Uterus (tissue), 4 donors: ENCODE measurements around the gene ANO4. TPM values are rescaled to one million over a fixed set of nuclear protein-coding genes. Genes with fewer than 3 reads are reported as not detected.

Source experiments
- DNase-seq, 2 donors: peaks; one replicate each; pipeline ENCODE4 v3.0.0-alpha.2; 2019 to 2020
- H3K27ac ChIP-seq, 2 donors: fragments of 200-600 bp; sonication (generic); 1 replicate in 1 of 2; 2 replicates in 1 of 2; pipeline ENCODE4 v1.5.1; 2016 to 2018
- H3K27me3 ChIP-seq, 2 donors: fragments of 200-600 bp; sonication (generic); one replicate each; pipeline ENCODE4 v1.5.1; 2018 to 2019; ENCODE audit warnings: control low read depth in 1 of 2
- H3K36me3 ChIP-seq, 2 donors: fragments of 200-600 bp; sonication (generic); one replicate each; pipeline ENCODE4 v1.5.1; 2019; ENCODE audit warnings: control low read depth in 1 of 2
- H3K4me1 ChIP-seq, 2 donors: fragments of 200-600 bp; sonication (generic); one replicate each; pipeline ENCODE4 v1.5.1; 2018 to 2019; ENCODE audit warnings: control low read depth in 1 of 2
- H3K4me3 ChIP-seq, 2 donors: fragments of 200-600 bp; sonication (generic); 1 replicate in 1 of 2; 2 replicates in 1 of 2; pipeline ENCODE4 v1.5.1; 2018 to 2019; ENCODE audit warnings: mild to moderate bottlenecking in 1 of 2
- H3K9me3 ChIP-seq, 2 donors: fragments of 200-600 bp; sonication (generic); one replicate each; pipeline ENCODE4 v1.5.1; 2019; ENCODE audit warnings: control low read depth in 1 of 2
- POLR2A ChIP-seq, 2 donors: fragments of 450-650 bp; IDR thresholded peaks; one replicate each; pipeline ENCODE4 v1.6.1; 2016; ENCODE audit warnings: antibody characterized with exemption in 2 of 2, mild to moderate bottlenecking in 1 of 2, moderate library complexity in 1 of 2
- intact Hi-C: fragments of 100-400 bp; cut with DNase I; formaldehyde crosslinking; loops from one replicate; pipeline ENCODE4 v1.15.1; 2023; ENCODE audit warnings: low total_unique reads
- total RNA-seq, 4 donors: library from RNA; depleted of rRNA in 3 of 4; stranded (reverse); fragments of >200 nt in 3 of 4; gene quantifications; one replicate each; pipeline versions ENCODE4 v1.1.0 to v1.2.4, GENCODE V29; 2014 to 2023
- TF ChIP-seq, protein P1 (sequence below), 4 experiments: fragments of 200-600 bp in 2 of 4; fragments of 450-650 bp in 2 of 4; sonication (generic) in 2 of 4; IDR thresholded peaks; one replicate each; pipeline ENCODE4 v1.5.1; 2016 to 2019; ENCODE audit warnings: antibody characterized with exemption in 4 of 4, mild to moderate bottlenecking in 2 of 4, moderate library complexity in 1 of 4
- donor health status: DM: yes; HTN: yes; CAD: no.

The ANO4 gene
- total RNA-seq, 4 donors from 2014 or later = under 0.01 to 18.5 (median 1.4) TPM; not detected in 1

- no peak for DNase-seq
- TF ChIP-seq POLR2A (IDR thresholded peaks at IDR 0.05) = no peak
- TF ChIP-seq, protein P1, sequence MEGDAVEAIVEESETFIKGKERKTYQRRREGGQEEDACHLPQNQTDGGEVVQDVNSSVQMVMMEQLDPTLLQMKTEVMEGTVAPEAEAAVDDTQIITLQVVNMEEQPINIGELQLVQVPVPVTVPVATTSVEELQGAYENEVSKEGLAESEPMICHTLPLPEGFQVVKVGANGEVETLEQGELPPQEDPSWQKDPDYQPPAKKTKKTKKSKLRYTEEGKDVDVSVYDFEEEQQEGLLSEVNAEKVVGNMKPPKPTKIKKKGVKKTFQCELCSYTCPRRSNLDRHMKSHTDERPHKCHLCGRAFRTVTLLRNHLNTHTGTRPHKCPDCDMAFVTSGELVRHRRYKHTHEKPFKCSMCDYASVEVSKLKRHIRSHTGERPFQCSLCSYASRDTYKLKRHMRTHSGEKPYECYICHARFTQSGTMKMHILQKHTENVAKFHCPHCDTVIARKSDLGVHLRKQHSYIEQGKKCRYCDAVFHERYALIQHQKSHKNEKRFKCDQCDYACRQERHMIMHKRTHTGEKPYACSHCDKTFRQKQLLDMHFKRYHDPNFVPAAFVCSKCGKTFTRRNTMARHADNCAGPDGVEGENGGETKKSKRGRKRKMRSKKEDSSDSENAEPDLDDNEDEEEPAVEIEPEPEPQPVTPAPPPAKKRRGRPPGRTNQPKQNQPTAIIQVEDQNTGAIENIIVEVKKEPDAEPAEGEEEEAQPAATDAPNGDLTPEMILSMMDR (IDR thresholded peaks at IDR 0.05) = no peak
- H3K9me3 ChIP-seq = no peaks in the 10 kb centered on the region
- no peaks in the 10 kb centered on the region for H3K4me1 ChIP-seq
- H3K27ac ChIP-seq = no peak overlapping the region
- H3K36me3 ChIP-seq = no peaks in the 10 kb centered on the region
- no peaks in the 10 kb centered on the region for H3K27me3 ChIP-seq
- H3K4me3 ChIP-seq = no peak overlapping the region
- intact Hi-C loops = no loop called here
These were observed 47.6 kb downstream of the ANO4 start for GRCh38 chr12:100842156-100842555.

GRCh38 chr12:100843061-100843460 is 48.5 kb downstream of the ANO4 start:
- intact Hi-C loops = no loop called here
- DNase-seq = no peak
- no peaks in the 10 kb centered on the region for H3K27me3 ChIP-seq
- H3K9me3 ChIP-seq = no peaks in the 10 kb centered on the region
- no peak overlapping the region for H3K4me3 ChIP-seq
- H3K36me3 ChIP-seq = no peaks in the 10 kb centered on the region
- TF ChIP-seq POLR2A (IDR thresholded peaks at IDR 0.05) = no peak
- TF ChIP-seq, protein P1 (IDR thresholded peaks at IDR 0.05) = no peak
- H3K4me1 ChIP-seq = no peaks in the 10 kb centered on the region
- no peak overlapping the region for H3K27ac ChIP-seq

- Histone ChIP-seq H3K4me1 (no peaks in the 10 kb centered on the region), H3K9me3 (no peaks in the 10 kb centered on the region), H3K27ac (no peak overlapping the region), H3K36me3 (no peaks in the 10 kb centered on the region), H3K4me3 (no peak overlapping the region), H3K27me3 (no peaks in the 10 kb centered on the region)
- no peak for DNase-seq
- TF ChIP-seq, protein P1 (IDR thresholded peaks at IDR 0.05) = no peak
- intact Hi-C loops = no loop called here
These were observed 50.5 kb downstream of the ANO4 start for GRCh38 chr12:100845095-100845494.

GRCh38 chr12:100851637-100852036 is 57.1 kb downstream of the ANO4 start:
- Histone ChIP-seq H3K27me3 (no peaks in the 10 kb centered on the region), H3K4me1 (no peaks in the 10 kb centered on the region), H3K4me3 (no peak overlapping the region), H3K9me3 (no peaks in the 10 kb centered on the region), H3K27ac (no peak overlapping the region), H3K36me3 (no peaks in the 10 kb centered on the region)
- TF ChIP-seq, protein P1 (IDR thresholded peaks at IDR 0.05) = no peak
- no peak for TF ChIP-seq POLR2A (IDR thresholded peaks at IDR 0.05)
- DNase-seq = no peak
- intact Hi-C loops = no loop called here

GRCh38 chr12:100857418-100857817 is 62.8 kb downstream of the ANO4 start:
- no peak for DNase-seq
- Histone ChIP-seq H3K9me3 (no peaks in the 10 kb centered on the region), H3K4me3 (no peak overlapping the region), H3K36me3 (no peaks in the 10 kb centered on the region), H3K27me3 (no peaks in the 10 kb centered on the region), H3K4me1 (no peaks in the 10 kb centered on the region), H3K27ac (no peak overlapping the region)
- intact Hi-C loops = no loop called here
- TF ChIP-seq POLR2A (IDR thresholded peaks at IDR 0.05) = no peak
- TF ChIP-seq, protein P1 (IDR thresholded peaks at IDR 0.05) = no peak
